Mucosa of rectum (tissue), 2 donors: ENCODE results near the gene CCDC174.
"Not testable (repeated sequence)": the region's sequence is repeated elsewhere in the genome, so short reads cannot be mapped to it uniquely, and the experiment has no call there.

Experiments
- H3K27ac ChIP-seq, 2 donors: one replicate each; pipeline ENCODE4 v1.7.0; 2013; ENCODE audit warnings: inconsistent platforms in 2 of 2, low read depth in 2 of 2, low read length in 2 of 2
- H3K27me3 ChIP-seq, 2 donors: one replicate each; pipeline ENCODE4 v1.7.0; 2013; ENCODE audit warnings: low read length in 2 of 2; ENCODE audit not compliant: control insufficient read depth in 2 of 2, insufficient read depth in 2 of 2
- H3K36me3 ChIP-seq, 2 donors: one replicate each; pipeline ENCODE4 v1.7.0; 2013; ENCODE audit warnings: low read length in 2 of 2; ENCODE audit not compliant: control insufficient read depth in 2 of 2, insufficient read depth in 2 of 2
- H3K4me1 ChIP-seq, 2 donors: one replicate each; pipeline ENCODE4 v1.7.0; 2013; ENCODE audit warnings: low read length in 2 of 2, mild to moderate bottlenecking in 1 of 2; ENCODE audit not compliant: control insufficient read depth in 2 of 2, insufficient read depth in 2 of 2
- H3K4me3 ChIP-seq, 2 donors: one replicate each; pipeline ENCODE4 v1.7.0; 2013; ENCODE audit warnings: low read length in 2 of 2
- H3K9ac ChIP-seq, 2 donors: one replicate each; pipeline ENCODE4 v1.7.0; 2013; ENCODE audit warnings: low read length in 2 of 2, low read depth in 1 of 2, mild to moderate bottlenecking in 1 of 2
- H3K9me3 ChIP-seq, 2 donors: one replicate each; pipeline ENCODE4 v1.7.0; 2013; ENCODE audit warnings: low read length in 2 of 2; ENCODE audit not compliant: control insufficient read depth in 2 of 2
- donor health status: healthy.
- donor health status: Normal muscosa, but diverticular disease.

Gene CCDC174

DNA sequence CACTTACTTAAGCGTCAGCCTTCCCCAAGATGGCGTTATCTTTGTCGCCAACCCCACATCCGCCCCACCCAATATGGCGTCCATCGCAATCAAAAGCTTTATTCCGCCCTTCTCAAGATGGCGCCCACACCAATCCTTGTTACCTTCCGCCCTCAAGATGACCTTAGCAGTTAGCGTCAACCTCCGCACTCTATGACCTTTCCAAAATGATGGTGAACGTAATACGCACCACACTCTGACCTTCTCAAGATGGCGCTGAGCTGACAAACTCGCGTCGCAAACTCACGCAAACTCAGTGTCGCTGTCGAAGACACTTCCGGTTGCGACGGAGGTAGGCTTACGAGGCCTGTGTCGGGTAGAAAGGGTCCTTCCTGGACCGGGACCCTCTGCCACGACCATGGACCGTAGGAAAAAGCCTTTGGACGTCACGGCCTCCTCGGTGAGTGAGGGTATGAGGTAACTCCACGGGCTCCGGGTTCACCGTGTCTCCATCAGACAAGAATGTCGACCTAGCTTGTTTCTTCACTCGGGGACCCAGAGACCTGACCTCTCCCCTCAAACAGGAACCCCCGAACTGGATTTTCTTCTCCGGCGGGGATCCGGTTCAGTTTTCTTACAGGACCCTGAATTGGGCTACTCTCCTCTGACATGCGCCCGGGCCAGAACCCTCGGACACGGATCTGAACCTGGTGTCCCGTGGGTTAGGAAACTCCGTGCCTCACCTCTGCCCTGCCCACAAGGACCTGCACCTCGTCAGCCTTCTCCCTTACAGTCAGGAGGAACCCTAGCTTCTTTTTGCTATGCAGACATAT, at the start of gene CCDC174:
Gene CCDC174 (plus strand): TSS at position 323 of the 812 bp plus-strand sequence. CDS start 75 bp downstream, at position 398.
- H3K9ac ChIP-seq = peak within 1 kb of the TSS; percentile 95 to 96
- peak within 1 kb of the TSS; percentile 85 to 91 for H3K27ac ChIP-seq
- H3K9me3 ChIP-seq = no peaks in the 10 kb centered on the region
- no peaks in the 10 kb centered on the region for H3K27me3 ChIP-seq
- peaks cover 6 to 8% of the 10 kb centered on the region in 2 donors for H3K4me1 ChIP-seq
- peak within 1 kb of the TSS; percentile 91 to 97 for H3K4me3 ChIP-seq
- peaks cover 15 to 18% of the 10 kb centered on the region in 2 donors for H3K36me3 ChIP-seq

DNA sequence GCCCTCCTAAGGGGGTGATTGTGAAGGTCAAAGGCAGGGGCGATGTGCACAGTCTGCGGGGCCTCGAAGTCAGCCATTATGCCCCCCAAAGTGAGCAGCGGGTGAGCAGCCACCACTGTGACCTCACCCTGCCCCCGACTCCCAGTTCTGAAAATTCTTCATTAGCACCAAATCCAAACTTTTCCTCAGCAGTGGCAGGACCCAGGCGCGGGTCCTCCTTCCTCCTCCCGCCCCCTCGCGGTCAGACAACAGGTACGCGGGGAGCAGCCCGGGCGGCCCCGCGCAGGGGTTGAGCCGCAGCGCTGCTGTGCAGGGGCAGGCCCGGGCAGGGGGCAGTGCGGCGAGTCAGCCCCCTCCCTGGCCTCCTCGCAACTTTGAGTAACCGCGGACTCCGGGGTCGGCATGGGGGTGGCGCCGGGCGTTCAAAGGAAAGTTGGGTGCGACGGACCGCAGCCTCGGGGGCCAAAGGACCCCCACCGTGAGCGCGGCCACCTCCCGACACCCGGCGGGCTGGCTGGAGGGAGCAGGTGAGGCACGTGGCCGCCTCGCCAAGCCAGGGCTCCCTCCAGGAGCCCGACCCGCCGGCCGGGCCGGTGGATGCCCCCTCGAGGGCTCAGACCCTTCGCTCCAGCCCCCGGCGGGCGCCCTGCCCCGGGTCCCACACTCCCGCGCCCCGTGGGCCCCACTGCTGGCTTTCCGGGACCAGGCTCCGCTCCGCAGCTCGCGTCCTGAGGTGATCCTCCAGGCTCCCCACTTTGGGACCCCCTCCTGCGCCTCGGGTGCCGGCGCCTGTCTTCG, 49.4 kb upstream of the CCDC174 start:
- Histone ChIP-seq H3K36me3 (no peaks in the 10 kb centered on the region), H3K9ac (no peak overlapping the region), H3K4me3 (no peak overlapping the region), H3K4me1 (no peaks in the 10 kb centered on the region), H3K9me3 (peaks cover 0 to 5% of the 10 kb centered on the region in 2 donors), H3K27me3 (peaks cover 23 to 28% of the 10 kb centered on the region in 2 donors), H3K27ac (no peak overlapping the region)

DNA sequence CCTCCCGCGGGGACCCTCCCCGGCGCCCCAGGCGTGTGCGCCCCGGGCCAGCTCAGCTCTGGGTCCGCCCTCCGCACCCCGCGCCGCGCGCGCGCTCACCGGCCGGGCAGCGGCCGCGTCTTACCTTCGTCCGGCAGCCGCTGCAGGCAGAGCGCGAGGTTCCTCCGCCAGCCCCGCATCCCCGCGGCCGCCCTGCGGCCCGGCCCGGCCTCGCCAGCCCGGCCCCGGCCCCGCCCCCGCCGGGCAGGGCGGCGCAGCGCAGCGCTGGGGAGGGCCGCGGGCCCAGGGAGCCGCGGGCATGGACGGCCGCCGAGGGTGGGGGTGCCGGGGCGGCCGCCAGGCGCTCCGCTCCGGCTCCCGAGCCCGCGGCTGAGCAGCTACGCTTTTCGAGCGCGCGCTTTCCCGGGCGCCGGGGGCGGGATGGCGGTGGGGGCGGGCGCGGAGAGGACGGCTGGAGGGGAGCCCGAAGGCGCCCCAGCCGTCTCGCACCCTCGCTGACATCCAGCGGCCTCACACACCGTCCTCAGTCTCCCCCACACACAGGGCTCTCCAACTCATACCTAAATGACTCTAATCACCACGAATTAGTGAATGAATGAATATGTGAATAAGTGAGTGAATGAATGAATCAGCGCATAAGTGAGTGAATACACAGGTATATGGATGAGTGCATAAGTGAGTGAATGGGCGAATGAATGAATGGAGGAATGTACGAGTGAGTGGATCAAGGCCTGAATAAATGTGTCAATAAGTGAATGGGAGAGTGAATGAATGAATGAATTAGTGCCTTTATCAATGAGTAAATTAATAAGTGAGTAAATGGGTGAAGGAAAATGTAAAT, 48.5 kb upstream of the CCDC174 start:
- no peaks in the 10 kb centered on the region for H3K4me1 ChIP-seq
- H3K4me3 ChIP-seq = no peak overlapping the region
- H3K9ac ChIP-seq = no peak overlapping the region
- H3K36me3 ChIP-seq = no peaks in the 10 kb centered on the region
- H3K9me3 ChIP-seq = peaks cover 0 to 5% of the 10 kb centered on the region in 2 donors
- H3K27ac ChIP-seq = no peak overlapping the region
- H3K27me3 ChIP-seq = peaks cover 22 to 28% of the 10 kb centered on the region in 2 donors

DNA sequence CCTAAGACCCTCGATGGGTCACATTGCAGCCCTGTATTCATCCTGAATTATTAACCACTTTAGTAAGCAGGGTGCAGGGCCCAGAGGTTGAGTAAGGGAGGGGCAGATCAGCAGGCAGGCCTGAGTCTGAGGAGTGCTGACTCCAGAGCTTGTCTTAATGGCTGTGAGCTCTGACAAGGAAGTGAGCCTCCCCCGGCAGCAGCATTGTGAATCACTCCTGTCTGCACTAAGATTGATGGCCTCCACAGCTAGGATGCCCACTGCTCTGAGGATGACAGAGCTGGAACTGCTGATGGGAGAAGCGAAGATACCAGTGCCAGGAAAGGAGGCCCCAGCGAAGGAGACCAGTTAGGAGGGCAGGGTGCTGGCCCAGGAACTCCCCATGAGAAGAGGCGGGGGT, 46.5 kb upstream of the CCDC174 start:
- no peak overlapping the region for H3K27ac ChIP-seq
- no peaks in the 10 kb centered on the region for H3K36me3 ChIP-seq
- peaks cover 0 to 5% of the 10 kb centered on the region in 2 donors for H3K9me3 ChIP-seq
- no peak overlapping the region for H3K9ac ChIP-seq
- H3K4me1 ChIP-seq = no peaks in the 10 kb centered on the region
- peaks cover 23 to 26% of the 10 kb centered on the region in 2 donors for H3K27me3 ChIP-seq
- no peak overlapping the region for H3K4me3 ChIP-seq

DNA sequence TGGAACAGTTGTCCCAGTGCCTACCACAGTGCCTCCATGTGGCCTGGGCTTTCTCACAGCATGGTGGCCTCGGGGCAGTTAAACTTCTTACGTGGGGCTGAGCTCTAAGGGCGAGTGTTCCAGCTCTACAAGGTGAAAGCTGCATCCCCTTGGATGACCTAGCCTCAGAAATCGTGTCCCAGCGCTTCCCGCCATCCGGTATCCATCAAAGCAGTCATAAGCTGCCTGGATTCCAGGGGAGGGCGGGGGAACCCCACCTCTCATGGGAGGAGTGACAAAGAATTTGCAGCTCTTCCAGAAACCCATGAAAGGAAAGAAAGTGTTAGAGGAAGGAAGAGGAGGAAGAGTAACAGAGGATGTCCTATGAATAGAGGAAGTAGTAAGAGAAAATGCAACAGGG, 45.8 kb upstream of the CCDC174 start:
- no peak overlapping the region for H3K9ac ChIP-seq
- H3K27me3 ChIP-seq = peaks cover 23 to 24% of the 10 kb centered on the region in 2 donors
- no peak overlapping the region for H3K4me3 ChIP-seq
- peaks cover 0 to 5% of the 10 kb centered on the region in 2 donors for H3K9me3 ChIP-seq
- no peaks in the 10 kb centered on the region for H3K36me3 ChIP-seq
- H3K27ac ChIP-seq = no peak overlapping the region
- H3K4me1 ChIP-seq = no peaks in the 10 kb centered on the region

DNA sequence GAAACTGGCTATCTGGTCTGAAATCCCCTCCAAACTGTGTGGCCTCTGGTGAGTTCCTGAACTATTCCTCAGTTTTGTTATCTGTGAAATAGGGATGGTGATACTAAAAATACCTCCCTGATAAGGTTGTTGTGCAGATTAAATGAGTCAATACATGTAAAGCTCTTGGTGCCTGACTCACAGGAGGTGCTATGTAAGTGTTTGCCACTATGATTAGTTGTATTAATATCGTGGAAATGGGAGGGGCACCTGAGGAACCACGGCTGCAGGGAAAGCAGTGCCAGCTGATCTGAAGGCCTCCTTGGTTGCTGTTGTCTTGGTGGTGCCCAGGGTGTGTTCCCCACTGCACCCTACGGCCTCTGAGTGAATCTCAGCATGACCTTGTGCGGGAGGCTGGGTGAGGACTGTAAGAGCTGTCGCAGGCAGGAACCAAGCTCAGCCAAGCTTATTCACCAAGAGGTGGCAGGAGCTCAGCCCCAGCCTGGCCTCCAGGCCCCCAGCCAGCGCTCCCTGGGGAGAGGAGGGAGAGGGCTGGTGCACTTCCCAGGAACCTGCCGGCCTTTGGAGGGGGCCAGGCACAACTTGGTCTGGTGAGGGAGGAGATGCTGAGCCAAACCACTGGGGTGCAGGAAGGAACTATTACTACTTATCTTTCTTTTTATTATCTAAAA, 44.8 kb upstream of the CCDC174 start:
- Histone ChIP-seq H3K27ac (no peak overlapping the region), H3K27me3 (peaks cover 14 to 17% of the 10 kb centered on the region in 2 donors), H3K4me3 (no peak overlapping the region), H3K9me3 (peaks cover 0 to 5% of the 10 kb centered on the region in 2 donors), H3K36me3 (no peaks in the 10 kb centered on the region), H3K4me1 (no peaks in the 10 kb centered on the region), H3K9ac (no peak overlapping the region)

DNA sequence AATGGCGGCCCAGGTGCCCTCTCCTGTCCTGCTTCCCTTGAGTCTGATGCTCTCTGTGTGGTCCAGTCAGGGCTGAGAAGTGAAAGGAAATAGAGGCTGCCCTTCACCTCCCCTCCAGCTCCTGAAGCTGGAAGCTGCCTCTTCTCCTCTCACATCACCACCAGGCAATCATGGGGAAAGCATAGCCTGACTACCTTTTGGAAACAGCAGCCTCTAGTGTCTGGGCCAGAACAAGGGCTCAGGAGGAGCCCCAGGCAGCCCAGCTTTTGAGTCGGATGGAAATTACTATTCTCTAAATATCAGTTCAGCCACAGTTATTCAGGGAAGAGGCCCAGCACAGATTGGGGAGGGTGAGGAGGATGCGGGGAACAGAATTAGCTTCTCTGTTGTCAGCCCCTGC, 43.3 kb upstream of the CCDC174 start:
- Histone ChIP-seq H3K36me3 (no peaks in the 10 kb centered on the region), H3K27ac (no peak overlapping the region), H3K4me3 (no peak overlapping the region), H3K9ac (no peak overlapping the region), H3K4me1 (no peaks in the 10 kb centered on the region), H3K27me3 (peaks cover 6 to 12% of the 10 kb centered on the region in 2 donors), H3K9me3 (peaks cover 0 to 5% of the 10 kb centered on the region in 2 donors)

DNA sequence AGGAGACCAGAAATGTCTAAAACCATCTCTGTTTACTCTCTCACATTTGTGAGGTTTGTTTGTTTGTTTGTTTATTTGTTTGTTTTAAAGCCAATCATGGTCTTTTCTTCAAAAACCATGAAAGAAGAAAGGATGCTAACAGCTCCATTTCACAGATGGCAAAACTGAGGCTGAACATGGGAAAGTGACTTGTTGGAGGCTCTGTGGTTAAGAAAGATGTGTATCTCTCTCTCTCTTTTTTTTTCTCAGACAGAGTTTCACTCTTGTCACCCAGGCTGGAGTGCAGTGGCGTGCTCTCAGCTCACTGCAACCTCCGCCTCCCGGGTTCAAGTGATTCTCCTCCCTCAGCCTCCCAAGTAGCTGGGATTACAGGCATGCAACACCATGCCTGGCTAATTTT, 42.5 kb upstream of the CCDC174 start:
- H3K9ac ChIP-seq, H3K4me1 ChIP-seq, H3K4me3 ChIP-seq, H3K36me3 ChIP-seq, H3K27ac ChIP-seq, H3K9me3 ChIP-seq, H3K27me3 ChIP-seq: not testable (repeated sequence)

DNA sequence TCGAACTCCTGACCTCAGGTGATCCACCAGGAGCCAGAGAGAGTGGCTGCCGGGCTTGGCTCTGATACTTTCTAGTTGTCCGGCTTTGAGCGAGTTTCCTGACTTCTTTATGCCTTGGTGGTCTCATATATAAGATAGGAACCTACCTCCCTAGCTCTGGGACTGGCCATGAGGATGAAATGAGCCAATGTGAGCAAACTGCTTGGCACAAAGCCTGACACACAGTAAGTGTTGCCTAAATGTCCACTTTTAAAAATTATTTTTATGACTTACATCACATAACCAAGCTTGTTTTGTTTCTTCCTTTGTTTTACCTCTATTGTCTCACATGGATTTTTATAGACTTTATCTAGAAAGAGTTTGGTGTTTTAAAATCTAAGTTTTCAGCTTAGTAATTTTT, 42.1 kb upstream of the CCDC174 start:
- H3K4me1 ChIP-seq = no peaks in the 10 kb centered on the region
- no peak overlapping the region for H3K27ac ChIP-seq
- H3K9me3 ChIP-seq = no peaks in the 10 kb centered on the region
- H3K9ac ChIP-seq = no peak overlapping the region
- H3K36me3 ChIP-seq = no peaks in the 10 kb centered on the region
- peaks cover 4 to 8% of the 10 kb centered on the region in 2 donors for H3K27me3 ChIP-seq
- no peak overlapping the region for H3K4me3 ChIP-seq
